ENCODE measurements around the gene STPG2. TPM values are rescaled to one million over a fixed set of nuclear protein-coding genes. Genes with fewer than 3 reads are reported as not detected.

STPG2 gene
- total and polyA plus RNA-seq, 2 of the 8 experiments (the other 6 are each of a cell fraction or from before 2014, with no cell fraction given) = 0.03 TPM; not detected in 1

DNA sequence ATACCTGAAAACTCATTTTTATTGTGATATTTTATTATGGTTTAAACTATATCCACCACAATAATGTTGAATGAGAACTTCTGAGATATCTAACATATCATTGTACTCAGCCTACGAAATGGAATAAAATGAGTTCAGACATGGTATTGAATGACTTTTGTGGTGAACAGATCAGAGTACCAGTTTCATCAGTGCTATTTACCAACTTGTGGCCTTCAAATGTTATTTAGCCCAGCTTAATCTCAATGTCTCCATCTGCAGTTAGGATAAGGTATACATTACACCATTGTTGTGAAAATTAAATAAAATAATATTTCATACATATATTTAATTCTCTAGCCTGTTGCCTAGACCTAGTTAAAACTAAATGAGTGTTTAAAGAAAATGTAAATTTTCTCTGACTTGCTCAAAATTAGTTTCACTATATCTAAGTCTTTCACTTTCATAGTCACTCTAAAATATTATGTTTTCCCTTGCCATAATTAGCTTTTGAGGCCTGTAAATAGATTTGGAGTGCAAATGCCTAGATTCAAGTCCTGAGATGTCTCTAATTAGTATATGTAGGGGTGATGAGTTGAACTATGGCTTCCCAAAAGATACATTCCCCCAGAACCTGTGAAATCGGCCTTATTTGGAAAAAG, 594.2 kb downstream of the STPG2 start (continued):
- TF ChIP-seq YY1 (IDR thresholded peaks at IDR 0.05; ENCODE audit: low read depth, low read length) = no peak

Data from H1 (cell line).